ENCODE results near the gene NFKBIL1. TPM values are rescaled to one million over a fixed set of nuclear protein-coding genes. Genes with fewer than 3 reads are reported as not detected.

Gene NFKBIL1
- total RNA-seq, 4 donors from 2014 or later = 23.7 to 34.0 (median 27.5) TPM

DNA sequence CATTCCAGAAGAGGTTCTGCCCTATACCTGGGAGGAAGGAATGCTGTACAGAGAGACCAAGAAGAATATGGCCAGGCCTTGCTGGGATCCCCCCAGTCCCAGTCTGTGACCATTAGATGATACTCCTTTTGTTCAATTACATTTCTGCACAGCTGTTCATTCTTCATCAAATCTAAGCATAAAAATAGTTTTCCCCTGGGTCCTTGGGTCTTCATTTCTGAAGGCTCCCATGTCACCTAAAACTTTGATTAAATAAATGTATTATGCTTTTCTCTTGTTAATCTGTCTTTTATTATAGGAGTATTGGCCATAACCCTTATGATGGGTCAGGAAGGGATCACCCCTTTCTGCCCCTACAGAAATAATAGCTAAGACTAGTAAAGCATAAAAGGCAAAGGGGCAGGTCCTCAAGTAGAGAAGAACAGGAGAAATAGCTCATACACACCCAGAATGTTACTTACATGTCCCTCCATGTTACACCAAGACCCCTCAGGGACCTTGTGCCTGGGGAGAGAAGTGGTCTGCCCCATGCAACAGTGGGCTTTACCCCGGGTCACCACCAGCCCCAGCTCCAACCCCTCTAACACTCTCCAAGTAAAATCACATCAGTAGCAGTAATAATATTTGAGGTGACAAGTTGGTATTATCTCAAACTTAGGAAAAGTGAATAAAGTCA, 22.6 kb downstream of the NFKBIL1 start:
- H3K27ac ChIP-seq = no peak overlapping the region
- intact Hi-C loops (cut with DNase I) = no loop called here
- no peaks in the 10 kb centered on the region for H3K4me1 ChIP-seq
- no peaks in the 10 kb centered on the region for H3K36me3 ChIP-seq
- TF ChIP-seq, protein P1, sequence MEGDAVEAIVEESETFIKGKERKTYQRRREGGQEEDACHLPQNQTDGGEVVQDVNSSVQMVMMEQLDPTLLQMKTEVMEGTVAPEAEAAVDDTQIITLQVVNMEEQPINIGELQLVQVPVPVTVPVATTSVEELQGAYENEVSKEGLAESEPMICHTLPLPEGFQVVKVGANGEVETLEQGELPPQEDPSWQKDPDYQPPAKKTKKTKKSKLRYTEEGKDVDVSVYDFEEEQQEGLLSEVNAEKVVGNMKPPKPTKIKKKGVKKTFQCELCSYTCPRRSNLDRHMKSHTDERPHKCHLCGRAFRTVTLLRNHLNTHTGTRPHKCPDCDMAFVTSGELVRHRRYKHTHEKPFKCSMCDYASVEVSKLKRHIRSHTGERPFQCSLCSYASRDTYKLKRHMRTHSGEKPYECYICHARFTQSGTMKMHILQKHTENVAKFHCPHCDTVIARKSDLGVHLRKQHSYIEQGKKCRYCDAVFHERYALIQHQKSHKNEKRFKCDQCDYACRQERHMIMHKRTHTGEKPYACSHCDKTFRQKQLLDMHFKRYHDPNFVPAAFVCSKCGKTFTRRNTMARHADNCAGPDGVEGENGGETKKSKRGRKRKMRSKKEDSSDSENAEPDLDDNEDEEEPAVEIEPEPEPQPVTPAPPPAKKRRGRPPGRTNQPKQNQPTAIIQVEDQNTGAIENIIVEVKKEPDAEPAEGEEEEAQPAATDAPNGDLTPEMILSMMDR (IDR thresholded peaks at IDR 0.05) = no peak
- TF ChIP-seq POLR2A (IDR thresholded peaks at IDR 0.05) = no peak
- 70 to 80% methylated on average over 1 of the region's 1 CpG for WGBS, 2 donors
- H3K27me3 ChIP-seq = no peaks in the 10 kb centered on the region
- DNase-seq = no peak
- H3K4me3 ChIP-seq (replicated peaks in 1 of 3) = no peak overlapping the region
- no peaks in the 10 kb centered on the region for H3K9me3 ChIP-seq

DNA sequence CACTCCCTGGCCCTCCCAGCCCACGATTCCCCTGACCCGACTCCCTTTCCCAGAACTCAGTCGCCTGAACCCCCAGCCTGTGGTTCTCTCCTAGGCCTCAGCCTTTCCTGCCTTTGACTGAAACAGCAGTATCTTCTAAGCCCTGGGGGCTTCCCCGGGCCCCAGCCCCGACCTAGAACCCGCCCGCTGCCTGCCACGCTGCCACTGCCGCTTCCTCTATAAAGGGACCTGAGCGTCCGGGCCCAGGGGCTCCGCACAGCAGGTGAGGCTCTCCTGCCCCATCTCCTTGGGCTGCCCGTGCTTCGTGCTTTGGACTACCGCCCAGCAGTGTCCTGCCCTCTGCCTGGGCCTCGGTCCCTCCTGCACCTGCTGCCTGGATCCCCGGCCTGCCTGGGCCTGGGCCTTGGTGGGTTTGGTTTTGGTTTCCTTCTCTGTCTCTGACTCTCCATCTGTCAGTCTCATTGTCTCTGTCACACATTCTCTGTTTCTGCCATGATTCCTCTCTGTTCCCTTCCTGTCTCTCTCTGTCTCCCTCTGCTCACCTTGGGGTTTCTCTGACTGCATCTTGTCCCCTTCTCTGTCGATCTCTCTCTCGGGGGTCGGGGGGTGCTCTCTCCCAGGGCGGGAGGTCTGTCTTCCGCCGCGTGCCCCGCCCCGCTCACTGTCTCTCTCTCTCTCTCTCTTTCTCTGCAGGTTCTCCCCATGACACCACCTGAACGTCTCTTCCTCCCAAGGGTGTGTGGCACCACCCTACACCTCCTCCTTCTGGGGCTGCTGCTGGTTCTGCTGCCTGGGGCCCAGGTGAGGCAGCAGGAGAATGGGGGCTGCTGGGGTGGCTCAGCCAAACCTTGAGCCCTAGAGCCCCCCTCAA, 24.9 kb downstream of the NFKBIL1 start, which contains the start of gene LTA:
Gene LTA (plus strand): TSS at position 249 of the 871 bp plus-strand sequence. CDS start 454 bp downstream, at position 703.
- Histone ChIP-seq H3K9me3 (no peaks in the 10 kb centered on the region), H3K27me3 (no peaks in the 10 kb centered on the region), H3K4me1 (no peaks in the 10 kb centered on the region), H3K27ac (no peak within 1 kb of the TSS), H3K36me3 (no peaks in the 10 kb centered on the region), H3K4me3 (replicated peaks in 1 of 3) (no peak within 1 kb of the TSS)
- TF ChIP-seq, protein P1 (IDR thresholded peaks at IDR 0.05) = no peak
- TF ChIP-seq POLR2A (IDR thresholded peaks at IDR 0.05) = no peak
- intact Hi-C loops (cut with DNase I) = no loop called here
- DNase-seq = no peak
- 86 to 89% methylated on average over 27 of the region's 27 CpGs for WGBS, 2 donors

GRCh38 chr6:31573239-31574105, 26.1 kb downstream of the NFKBIL1 start:
- Histone ChIP-seq H3K27me3 (no peaks in the 10 kb centered on the region), H3K4me3 (replicated peaks in 1 of 3) (no peak overlapping the region), H3K4me1 (no peaks in the 10 kb centered on the region), H3K36me3 (no peaks in the 10 kb centered on the region), H3K27ac (no peak overlapping the region), H3K9me3 (no peaks in the 10 kb centered on the region)
- intact Hi-C loops (cut with DNase I) = no loop called here
- no peak for DNase-seq
- TF ChIP-seq, protein P1 (IDR thresholded peaks at IDR 0.05) = no peak
- no peak for TF ChIP-seq POLR2A (IDR thresholded peaks at IDR 0.05)
- WGBS, 2 donors = 87 to 89% methylated on average over 9 of the region's 9 CpGs

- TF ChIP-seq POLR2A (IDR thresholded peaks at IDR 0.05) = no peak
- TF ChIP-seq, protein P1 (IDR thresholded peaks at IDR 0.05) = no peak
- no peak overlapping the region for H3K27ac ChIP-seq
- intact Hi-C loops (cut with DNase I) = no loop called here
- no peak for DNase-seq
- no peaks in the 10 kb centered on the region for H3K4me1 ChIP-seq
- no peak overlapping the region for H3K4me3 ChIP-seq (replicated peaks in 1 of 3)
- no peaks in the 10 kb centered on the region for H3K9me3 ChIP-seq
- H3K27me3 ChIP-seq = no peaks in the 10 kb centered on the region
- WGBS, 2 donors = 82 to 85% methylated on average over 14 of the region's 14 CpGs
- H3K36me3 ChIP-seq = no peaks in the 10 kb centered on the region
Observed at GRCh38 chr6:31574106-31575061, 27.0 kb downstream of the NFKBIL1 start.

Measured in thyroid gland (tissue), 4 donors.